GM21515 (cell line): ENCODE measurements around the gene ROCK2.
"Not testable (repeated sequence)": the region's sequence is repeated elsewhere in the genome, so short reads cannot be mapped to it uniquely, and the experiment has no call there.

Experiments used
- ATAC-seq: cut with Tn5 transposase; IDR thresholded peaks from one replicate; pipeline ENCODE4 v1.9.1; 2021; ENCODE audit not compliant: unreplicated experiment

The ROCK2 gene

DNA sequence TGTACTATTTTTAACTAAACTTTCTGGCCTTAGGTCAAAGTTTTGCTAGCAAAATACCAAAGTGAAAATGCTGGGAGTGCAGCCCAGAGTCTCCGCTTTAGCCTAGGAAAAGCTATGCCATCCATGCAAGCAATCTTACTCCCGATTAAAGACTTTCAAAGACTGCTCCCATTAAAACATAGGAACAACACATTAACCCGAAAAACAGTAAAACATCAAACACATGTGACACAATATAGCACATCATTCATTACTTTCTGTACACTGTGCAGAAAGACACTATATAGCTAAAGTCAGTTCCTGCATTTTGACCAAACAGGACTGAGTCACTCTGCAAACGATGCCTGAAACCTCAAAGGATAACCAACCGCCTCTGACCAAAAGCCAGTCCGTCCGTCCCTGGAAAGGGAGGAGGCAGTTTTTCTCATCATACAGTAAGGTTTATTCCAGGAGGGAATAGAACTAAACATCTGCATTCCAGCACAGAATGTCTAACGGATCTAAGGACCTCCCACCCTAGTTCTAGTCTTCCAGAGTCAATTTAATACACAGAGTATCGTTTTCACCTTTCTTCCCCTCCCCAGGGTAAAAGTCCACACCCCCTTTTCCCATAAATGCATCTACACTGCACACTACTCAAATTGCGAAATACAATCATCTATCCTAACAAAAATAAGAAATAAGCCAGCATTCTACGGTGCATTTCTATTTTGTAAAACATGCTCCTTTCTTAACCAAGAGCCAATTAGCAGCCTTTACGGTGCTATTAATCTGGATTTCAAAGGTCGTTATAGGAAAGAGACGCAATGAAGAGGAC is 1.7 kb downstream of the ROCK2 start:
- no peak for ATAC-seq

DNA sequence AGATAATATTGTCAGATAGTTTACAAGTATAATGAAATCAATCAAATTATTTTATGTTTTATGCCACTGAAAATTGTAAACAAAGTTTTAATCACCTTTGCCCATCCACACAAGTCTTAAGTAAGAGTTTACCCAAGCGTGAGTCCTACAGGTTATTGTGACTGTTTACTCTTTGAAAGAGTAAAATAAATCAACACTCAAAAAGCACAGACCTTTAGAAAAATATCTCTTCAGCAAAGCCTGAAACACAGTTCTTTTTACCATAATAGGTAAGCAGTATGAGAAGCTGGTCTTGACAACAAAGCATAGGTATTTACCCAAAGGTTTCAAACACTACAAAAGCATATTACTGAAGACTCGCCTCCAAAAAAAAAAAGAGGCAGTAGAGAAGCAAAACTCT is 3.7 kb downstream of the ROCK2 start:
- ATAC-seq, result no peak

DNA sequence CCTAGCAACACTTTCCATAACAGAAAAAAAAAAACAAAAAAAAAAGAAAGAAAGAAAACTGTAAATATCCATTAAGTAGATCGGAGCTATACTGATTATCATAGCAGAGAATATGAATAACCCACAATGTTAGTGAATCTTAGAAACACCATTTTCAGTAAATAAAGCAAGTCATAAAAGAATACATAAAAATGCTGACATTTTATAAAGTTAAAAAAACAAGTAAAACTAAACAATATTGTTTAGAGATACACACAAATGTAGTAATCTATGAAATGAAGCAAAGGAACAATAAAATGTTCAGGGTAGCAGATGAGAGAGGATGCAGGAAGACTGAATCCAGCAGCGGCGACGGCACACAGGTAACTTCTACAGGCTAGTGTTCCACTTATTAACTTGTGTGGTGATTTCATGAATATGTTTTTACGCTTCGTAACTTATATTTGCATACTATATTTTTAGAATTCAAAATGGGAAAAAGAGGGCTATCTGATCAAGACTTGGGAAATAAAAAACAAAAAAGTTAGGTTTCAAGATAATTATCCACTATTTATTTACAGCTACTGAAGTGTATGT is 4.8 kb downstream of the ROCK2 start:
- ATAC-seq, result no peak

DNA sequence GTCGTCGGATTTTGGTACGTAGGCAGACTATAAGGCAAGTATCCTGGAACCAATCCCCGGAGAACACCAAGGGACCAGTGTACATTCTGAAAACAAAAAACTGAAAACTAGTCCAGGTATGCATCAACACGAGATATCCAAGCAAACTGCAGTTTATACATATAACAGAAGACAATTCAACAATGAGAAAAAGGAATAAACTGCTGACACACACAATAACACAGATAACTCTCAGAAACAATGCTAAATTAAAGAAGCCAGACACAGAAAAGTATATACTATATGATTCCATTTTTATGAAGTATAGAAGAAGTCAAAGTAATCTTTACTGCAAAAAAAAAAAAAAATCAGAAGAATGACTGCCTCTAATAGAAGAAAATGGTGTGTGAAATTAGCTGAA is 5.9 kb downstream of the ROCK2 start:
- no peak for ATAC-seq

DNA sequence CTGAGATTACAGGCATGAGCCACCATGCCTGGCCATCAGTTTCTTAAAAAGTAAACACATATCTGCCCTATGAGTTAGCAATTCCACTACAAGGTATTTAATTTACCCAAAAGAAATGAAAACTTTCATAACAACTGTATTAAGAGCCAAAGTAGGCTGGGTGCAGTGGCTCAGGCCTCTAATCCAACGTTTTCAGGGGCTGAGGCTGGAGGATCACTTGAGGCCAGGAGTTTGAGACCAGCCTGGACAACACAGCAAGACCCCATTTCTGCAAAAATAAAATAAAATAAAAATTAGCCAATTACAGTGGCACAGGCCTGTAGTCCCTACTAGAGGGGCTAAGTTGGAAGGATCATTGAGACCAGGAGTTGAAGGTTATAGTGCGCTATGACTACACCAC is 6.5 kb downstream of the ROCK2 start:
- no peak for ATAC-seq

DNA sequence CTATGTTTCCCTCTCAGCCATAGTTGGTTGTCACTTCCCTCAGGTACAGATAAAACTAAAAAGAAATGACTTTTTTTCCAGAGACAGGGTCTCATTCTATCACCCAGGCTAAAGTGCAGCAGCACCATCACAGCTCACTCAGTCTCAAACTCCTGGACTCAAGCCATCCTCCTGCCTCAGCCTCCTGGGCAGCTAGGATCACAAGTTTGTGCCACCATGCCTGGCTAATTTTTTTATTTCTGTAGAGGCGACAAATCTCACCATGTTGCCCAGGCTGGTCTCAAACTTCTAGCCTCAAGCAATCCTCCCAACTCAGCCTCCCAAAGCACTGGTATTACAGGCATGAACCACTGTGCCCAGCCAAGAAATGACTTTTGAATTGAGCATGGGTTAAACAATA is 8.2 kb downstream of the ROCK2 start:
- ATAC-seq, result no peak

DNA sequence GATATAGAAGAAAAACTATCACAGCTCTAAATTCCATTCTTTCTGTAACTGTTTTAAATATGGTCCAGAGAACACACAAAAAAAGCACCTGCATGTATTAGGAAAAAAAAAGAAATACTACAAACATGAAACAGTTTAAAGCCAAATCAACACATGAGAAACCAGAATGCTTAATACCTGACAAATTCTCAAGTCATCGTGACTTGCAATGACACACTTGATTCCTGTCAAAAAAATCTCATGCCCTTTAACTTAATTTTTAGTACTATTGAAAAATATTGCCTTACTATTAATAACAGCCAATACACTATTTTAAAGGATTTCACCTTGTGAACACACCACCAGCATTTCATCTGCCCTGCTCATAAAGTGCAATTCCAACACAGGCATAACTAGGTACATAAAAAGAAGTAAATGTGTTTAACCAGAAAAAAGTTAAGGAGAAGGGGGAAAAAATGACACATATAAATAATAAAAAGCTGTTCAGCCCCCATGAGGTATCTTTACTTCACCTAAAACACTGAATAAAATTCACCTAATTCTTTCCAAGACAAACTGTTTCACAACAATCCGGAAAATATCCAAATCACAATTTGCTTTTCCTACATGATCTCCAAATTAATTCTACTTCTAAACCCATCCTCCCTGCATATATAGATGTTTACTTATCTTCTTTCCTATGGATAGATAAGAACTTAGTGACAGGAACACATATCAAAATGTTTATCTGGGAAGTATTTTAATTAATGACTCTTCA is 10.8 kb downstream of the ROCK2 start:
- no peak for ATAC-seq

DNA sequence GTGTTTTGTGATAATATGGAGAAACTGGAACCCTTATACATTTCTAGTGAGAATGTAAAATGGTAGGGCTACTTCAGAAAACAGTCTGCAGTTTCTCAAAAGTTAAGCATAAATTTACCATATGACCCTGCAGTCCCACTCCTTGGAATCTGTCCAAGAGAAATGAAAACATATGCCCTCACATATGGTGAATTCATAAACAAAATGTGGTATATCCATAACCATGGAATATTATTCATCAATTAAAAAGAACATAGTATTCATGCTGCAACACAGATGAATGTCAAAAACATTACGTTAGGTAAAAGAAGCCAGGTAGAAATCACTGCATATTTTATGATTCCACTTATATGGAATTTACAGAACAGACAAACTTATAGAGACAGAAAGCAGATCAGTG is 11.8 kb downstream of the ROCK2 start:
- ATAC-seq, result no peak

DNA sequence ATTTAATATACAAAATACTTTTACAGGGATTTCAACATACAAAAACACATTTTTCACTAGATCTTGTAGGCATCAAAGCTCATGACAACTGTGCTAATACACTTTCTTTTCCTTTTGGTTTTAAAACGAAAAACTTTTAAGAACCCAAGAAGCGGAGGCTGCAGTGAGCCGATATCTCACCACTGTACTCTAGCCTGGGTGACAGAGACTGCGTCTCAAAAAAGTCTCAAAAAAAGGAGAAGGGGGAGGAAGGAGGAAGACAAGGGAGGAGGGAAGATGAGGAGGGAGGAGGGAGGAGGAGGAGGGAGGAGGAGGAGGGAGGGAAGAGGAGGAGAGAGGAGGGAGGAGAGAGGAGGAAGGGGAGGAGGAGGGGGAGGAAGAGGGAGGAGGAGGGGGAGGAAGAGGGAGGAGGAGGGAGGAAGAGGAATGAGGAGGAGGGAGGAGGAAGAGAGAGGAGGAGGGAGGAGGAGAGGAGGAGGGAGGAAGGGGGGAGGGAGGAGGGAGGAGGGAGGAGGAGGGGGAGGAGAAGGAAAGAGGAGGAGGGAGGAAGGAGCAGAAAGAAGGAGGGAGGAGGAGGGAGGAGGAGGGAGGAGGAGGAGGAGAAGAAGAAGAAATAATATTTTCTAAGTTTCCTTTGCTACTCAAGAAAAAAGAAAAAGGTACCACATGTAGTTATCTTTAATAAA is 13.8 kb downstream of the ROCK2 start:
- no peak for ATAC-seq

DNA sequence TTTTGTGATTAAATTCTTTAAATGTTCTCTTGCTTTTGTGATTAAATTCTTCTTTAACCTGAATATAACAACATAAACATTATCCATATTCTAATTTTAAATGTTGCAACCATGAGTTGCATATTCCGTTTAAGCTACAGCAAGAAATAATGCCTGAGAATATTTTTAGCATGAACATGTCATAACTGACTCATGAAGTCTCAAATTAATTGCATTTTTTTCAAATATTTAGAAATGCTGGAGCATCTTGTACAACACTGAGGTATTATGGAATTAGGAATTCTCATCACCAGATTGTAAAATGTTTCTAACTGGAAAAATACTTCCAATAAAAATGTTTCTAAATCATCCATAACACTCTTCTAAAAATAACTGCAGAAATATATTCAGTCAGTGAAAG is 14.7 kb downstream of the ROCK2 start:
- ATAC-seq, result no peak

DNA sequence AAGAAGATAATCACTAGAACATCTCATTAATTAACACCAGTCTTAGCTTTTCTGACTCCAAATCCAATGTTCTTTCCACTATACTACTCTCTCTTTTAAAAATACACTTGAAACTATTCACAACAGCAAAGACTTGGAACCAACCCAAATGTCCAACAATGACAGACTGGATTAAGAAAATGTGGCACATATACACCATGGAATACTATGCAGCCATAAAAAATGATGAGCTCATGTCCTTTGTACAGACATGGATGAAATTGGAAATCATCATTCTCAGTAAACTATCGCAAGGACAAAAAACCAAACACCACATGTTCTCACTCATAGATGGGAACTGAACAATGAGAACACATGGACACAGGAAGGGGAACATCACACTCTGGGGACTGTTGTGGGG is 15.9 kb downstream of the ROCK2 start:
- ATAC-seq, result not testable (repeated sequence)

DNA sequence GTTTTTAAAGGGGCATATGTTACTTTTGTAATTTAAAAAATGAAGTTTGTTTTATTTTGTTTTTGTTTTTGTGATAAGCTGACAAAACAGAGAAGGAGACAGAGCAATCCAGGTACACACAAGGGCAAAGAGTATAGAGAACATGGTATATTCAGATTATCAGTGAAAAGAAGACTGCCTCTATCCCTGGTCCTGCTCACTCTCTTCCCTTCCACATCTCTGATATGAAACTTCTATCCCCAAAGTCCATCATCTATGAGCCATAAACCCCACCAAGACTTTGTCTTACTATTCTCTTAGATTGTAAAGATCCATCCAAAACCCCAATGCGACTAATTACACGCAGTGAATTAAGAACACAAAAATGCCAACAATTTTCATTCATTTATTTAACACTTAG is 16.6 kb downstream of the ROCK2 start:
- no peak for ATAC-seq

DNA sequence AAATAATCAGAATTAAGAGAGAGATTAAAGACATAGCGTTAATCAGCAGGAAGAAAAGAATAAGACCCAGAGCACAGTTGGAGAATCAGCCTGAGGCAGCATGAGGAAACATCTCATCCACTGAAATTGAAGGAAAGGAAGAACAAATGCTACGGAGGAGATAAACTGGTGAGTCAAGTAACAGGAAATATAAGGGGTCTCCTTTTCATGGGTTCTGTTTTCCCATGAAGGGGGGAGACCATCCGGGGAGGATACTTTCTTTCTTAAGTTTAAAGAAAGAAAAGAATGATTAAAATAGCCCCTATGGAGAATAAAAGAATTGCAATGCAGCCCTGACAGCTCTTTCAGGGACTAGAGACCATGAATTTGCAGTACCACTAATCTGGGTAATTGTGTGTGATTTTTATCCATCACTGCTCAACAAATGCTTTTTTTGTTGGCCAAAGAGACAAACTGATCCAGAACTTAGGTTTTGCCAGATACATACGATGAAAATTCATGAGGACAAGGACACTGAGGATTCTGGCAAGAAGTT is 17.7 kb downstream of the ROCK2 start:
- no peak for ATAC-seq

DNA sequence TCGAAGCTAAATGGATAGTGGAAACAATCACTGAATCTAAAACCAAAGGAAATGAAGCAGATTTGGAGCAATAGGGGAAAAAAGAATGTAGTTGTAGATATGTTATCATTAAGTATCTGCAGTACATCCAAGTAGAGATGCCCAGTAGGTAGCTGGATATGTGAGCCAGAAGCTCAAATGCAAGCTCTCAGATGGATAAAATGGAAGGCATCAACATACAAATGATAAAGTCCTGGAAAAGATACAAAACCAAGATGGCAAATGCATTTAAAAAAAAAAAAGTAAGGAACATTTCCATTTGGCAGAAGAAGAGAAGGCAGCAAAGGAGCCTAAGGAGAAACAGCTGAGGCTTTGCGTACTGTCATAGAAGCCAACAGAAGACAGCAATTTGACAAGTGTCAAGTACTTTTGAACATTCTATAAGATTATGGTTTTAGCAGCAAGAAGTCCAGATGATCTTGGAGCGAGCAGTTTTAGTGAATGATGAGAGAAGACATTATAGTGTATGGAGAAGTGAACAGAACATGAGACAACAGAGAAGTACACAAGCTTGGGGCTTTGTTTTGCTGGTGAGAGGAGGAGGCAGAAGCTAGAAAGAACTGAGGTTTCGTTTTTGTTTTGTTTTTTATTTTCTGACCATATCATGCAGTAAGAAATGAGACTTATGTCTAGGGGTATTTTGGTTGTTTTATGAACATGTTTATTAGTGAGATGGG is 18.3 kb downstream of the ROCK2 start:
- ATAC-seq, result no peak

DNA sequence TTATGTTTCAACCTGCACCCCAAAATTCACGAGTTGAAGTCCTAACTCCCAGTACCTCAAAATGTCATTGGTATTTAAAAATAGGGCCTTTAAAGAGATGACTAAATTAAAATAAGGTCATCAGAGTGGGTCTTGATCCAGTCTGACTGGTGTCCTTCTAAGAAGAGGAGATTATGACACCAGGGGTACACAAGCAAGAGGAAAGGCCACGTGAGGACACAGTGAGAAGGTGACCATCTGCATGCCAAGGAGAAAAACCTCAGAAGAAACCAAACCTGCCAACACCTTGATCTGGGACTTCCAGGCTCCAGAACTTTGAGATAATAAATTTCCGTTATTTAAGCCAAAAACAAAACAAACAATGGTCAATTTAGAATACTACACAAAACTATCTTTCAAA is 22.6 kb downstream of the ROCK2 start:
- no peak for ATAC-seq

DNA sequence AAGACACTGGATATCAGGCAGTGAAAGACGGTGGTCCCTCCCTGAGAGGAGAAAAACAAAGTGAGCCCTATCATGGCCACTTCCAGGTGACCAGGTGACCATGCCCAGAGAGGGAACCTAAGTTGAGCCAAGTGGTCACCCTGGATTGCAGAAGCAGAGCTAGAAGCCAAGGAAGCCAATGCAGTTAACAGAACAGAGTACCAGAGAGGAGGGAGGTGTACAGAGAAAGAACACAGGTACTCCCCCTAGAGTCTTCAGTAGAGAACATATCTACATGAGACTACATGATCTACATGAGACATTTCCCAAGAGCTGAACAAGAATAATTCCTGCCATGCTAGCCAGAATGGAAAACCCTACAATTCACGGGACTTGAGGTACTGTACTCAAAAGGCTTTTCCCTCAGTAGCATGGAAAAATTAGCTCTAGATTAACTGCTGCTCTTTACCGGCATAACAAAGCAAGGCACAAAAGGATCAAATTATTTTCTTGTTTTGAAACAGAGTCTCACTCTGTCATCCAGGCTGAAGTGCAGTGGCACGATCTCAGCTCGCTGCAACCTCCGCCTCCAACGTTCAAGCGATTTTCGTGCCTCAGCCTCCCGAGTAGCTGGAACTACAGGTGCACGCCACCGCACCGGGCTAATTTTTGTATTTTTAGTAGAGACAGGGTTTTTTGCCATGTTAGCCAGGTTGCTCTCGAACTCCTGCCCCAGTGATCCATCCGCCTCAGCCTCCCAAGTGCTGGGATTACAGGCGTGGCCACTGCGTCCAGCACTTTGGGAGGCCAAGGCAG is 23.5 kb downstream of the ROCK2 start:
- ATAC-seq, result no peak

DNA sequence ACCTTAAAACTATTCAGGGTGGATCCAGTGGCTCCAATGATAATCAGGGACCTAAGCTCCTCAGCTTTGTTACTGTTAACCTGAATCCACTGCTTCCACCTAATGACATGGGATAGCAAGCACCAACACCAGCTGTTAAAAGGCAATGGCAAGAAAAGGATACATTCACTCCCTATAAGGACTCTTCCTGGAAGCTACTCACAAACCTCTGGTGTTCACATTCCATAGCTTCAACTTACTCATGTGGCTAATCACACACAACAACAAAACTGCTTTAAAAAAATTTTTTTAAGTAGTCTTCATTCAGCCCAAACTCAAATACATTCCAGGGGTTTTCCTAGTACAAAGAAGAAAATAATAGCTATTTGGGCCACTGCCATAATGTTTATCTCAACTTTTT is 24.5 kb downstream of the ROCK2 start:
- ATAC-seq, result no peak

DNA sequence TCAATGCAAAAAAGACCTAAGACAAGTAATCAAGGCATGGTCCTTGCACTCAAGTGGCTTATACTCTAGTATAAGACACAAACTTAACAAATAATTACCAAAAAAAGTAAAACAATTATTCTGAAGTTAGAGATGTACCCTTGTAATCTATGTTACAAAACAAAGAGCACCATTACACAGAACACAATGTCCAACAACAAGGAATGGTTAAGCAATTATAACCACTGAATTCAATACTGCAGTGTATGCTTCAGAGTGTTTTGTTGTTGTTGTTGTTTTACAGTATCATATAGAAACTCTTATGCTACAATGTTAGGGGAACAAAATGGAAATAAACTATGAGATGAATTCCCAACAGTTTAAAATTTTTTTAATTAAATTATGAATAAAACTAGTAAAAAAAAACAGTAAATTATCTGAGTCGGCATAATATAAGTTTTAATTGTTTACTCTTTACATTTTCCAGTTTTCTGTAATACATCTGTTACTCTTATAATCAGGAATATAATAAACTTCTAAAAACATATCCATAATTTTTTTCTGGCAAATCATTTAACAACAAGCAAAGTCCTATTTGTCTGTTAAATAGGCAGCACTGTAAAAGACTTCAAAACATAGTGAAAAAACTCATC is 29.2 kb downstream of the ROCK2 start:
- no peak for ATAC-seq

DNA sequence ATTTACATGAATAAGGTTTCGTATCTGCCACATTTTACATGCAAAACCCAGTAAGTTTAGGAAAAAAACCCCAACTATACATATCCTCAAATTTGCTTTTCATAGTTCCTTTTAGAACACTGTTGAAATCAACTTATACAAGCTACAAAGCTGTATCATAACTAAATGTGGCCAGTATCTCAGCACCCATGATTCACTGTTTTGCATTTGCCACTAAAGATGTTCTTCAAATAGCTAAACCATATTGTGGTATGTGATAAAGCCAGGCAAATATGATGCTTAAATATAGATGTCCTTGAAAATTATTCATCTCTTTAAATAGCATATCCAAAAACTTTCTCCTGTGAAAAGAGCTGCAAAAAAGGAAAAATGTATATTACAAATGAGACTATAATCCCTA is 29.9 kb downstream of the ROCK2 start:
- no peak for ATAC-seq
